GM12864 (cell line): ENCODE results near the gene SPTBN4.
"Not testable (repeated sequence)": the region's sequence is repeated elsewhere in the genome, so short reads cannot be mapped to it uniquely, and the experiment has no call there.

Experiments used
- DNase-seq: peaks from one replicate; pipeline ENCODE4 v3.0.0-alpha.2; 2011; ENCODE audit warnings: low read depth
- H3K4me3 ChIP-seq: 2 replicates; pipeline ENCODE4 v1.5.1; 2011; ENCODE audit warnings: mild to moderate bottlenecking, low read depth, low read length, control low read depth
- CTCF ChIP-seq: IDR thresholded peaks from 2 replicates; pipeline ENCODE4 v1.5.1; 2011; ENCODE audit warnings: low read depth, mild to moderate bottlenecking, moderate library complexity, low read length, control low read depth, inconsistent platforms; ENCODE audit errors: missing control alignments

Gene SPTBN4

GRCh38 chr19:40623403-40624251, 156.8 kb downstream of the SPTBN4 start:
- no peak for TF ChIP-seq CTCF
- H3K4me3 ChIP-seq = no peak overlapping the region
- no peak for DNase-seq

GRCh38 chr19:40624369-40625153, 157.8 kb downstream of the SPTBN4 start:
- H3K4me3 ChIP-seq, DNase-seq: not testable (repeated sequence)

GRCh38 chr19:40625406-40626120, 158.8 kb downstream of the SPTBN4 start:
- no peak for TF ChIP-seq CTCF
- no peak overlapping the region for H3K4me3 ChIP-seq

More at GRCh38 chr19:40625406-40626120, 158.8 kb downstream of the SPTBN4 start:
- DNase-seq = no peak
